Right hindlimb (tissue), 1 donor: ENCODE data around the gene STRADA.
A peak's percentile ranks its signal among the peaks of the same experiment; 100 is the strongest.

Experiments
- DNase-seq: peaks from one replicate; pipeline ENCODE4 v3.0.0-alpha.2; 2018

Gene STRADA

GRCh38 chr17:63682441-63682840 is 59.2 kb downstream of the STRADA start:
- DNase-seq = no peak

- DNase-seq = no peak
These were observed 60.1 kb downstream of the STRADA start for GRCh38 chr17:63681530-63681929.

- DNase-seq = no peak
These were observed 60.9 kb downstream of the STRADA start for GRCh38 chr17:63680700-63681099.

GRCh38 chr17:63679214-63679613 is 62.4 kb downstream of the STRADA start:
- no peak for DNase-seq

- DNase-seq = no peak
These were observed 65.0 kb downstream of the STRADA start for GRCh38 chr17:63676584-63676983.

GRCh38 chr17:63675607-63676546 is 65.7 kb downstream of the STRADA start:
- DNase-seq = peak; percentile 49

GRCh38 chr17:63675231-63675606 is 66.4 kb downstream of the STRADA start:
- DNase-seq = no peak

- no peak for DNase-seq
These were observed 68.7 kb downstream of the STRADA start for GRCh38 chr17:63672856-63673255.

- DNase-seq = no peak
These were observed 75.9 kb downstream of the STRADA start for GRCh38 chr17:63665527-63666214.

GRCh38 chr17:63659850-63660249 is 81.7 kb downstream of the STRADA start:
- no peak for DNase-seq

GRCh38 chr17:63658366-63658765 is 83.2 kb downstream of the STRADA start:
- no peak for DNase-seq

GRCh38 chr17:63657786-63658185 is 83.8 kb downstream of the STRADA start:
- DNase-seq = no peak

- DNase-seq = no peak
These were observed 88.5 kb downstream of the STRADA start for GRCh38 chr17:63653050-63653449.
